ENCODE measurements around the gene DIPK1A. TPM values are rescaled to one million over a fixed set of nuclear protein-coding genes. Genes with fewer than 3 reads are reported as not detected.

Gene DIPK1A
- total and polyA plus RNA-seq, 10 donors, result 5.4 to 15.7 (median 9.9) TPM

DNA sequence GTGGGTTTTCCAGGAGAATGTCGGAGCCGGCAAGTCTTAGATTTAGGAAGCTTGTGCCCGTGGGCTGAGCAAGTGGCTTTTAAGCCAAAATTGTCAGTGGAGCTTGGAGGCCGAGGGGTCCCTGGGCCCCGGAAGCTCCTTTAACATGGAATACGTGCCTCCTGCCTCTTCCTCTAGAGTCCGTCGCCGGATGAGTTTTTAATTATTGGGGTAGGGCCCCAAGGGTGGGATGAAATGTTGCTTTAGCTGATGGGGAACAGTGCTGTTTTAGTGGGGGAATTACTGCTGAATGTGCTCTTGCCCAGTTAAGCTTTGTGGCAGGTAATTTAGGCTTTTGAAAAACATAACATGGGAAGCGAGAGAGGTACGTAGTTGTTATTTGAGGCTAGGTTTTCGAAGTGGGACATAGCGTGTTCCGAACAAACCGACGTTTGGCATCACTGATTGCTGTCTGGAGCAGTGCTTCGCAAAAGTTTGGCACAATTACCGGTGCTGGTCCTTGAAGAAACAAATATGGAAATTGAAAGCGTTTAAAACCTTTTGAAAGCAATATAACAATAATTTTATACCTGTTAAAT lies 128.6 kb downstream of the DIPK1A start:
- intact Hi-C loops (cut with DNase I; ENCODE audit: low total_unique reads), result no loop called here
- H3K4me1 ChIP-seq, result peaks cover 29 to 58% (median 57%) of the 10 kb centered on the region in 6 donors
- WGBS, 5 donors, result 0 to 1% (median 1%) methylated on average over 18 to 19 of the region's 19 CpGs

DNA sequence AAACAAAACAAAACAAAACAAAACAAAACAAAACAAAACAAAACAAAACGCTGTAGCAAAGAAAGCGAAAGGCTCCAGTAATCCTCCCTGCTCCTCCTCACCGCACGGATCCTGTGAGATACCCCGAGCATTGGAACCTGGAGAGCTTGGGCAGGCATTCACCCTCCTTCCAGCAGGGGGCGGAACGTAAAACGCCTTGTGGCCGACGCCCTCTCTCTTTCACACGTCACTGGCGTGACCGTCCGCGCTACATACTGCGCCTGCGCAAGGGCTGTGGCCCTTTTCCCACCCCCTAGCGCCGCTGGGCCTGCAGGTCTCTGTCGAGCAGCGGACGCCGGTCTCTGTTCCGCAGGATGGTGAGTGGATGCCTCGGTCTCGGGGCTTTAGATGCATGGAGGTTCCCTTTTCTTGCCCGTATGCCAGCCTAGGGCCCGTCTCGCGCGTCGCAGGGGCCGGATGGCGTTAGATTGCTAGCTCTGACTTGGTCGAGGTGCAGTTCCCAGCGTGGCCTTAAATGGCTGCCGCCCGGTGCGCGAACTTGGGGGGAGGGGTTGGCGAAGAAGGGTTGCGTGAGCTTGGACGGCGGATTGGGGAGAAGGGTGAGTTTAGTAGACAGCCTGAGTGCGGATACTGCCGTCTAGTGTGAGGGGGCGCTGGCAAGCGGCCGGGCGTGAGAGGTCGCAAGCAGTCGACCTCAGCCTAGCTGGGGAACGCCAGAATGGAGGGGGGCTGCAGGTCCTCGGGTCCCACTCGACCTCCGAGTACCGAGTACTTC lies 129.3 kb downstream of the DIPK1A start, which contains the start of gene RPL5:
TSS of gene RPL5 (plus strand) at position 279 of the 775 bp plus-strand sequence. CDS start at position 354, 75 bp downstream.
- Histone ChIP-seq H3K27ac (peak within 1 kb of the TSS; percentile 87 to 97 (median 94)), H3K27me3 (replicated peaks in 1 of 7) (no peaks in the 10 kb centered on the region), H3K4me3 (peak within 1 kb of the TSS; percentile 69 to 99 (median 86)), H3K9me3 (no peaks in the 10 kb centered on the region), H3K36me3 (peaks cover 0 to 38% (median 32%) of the 10 kb centered on the region in 6 donors), H3K4me1 (peaks cover 23 to 51% (median 50%) of the 10 kb centered on the region in 6 donors)
- TF ChIP-seq POLR2A (IDR thresholded peaks at IDR 0.05), result peak; percentile 7 to 84 (median 81)
- TF ChIP-seq, protein P1, sequence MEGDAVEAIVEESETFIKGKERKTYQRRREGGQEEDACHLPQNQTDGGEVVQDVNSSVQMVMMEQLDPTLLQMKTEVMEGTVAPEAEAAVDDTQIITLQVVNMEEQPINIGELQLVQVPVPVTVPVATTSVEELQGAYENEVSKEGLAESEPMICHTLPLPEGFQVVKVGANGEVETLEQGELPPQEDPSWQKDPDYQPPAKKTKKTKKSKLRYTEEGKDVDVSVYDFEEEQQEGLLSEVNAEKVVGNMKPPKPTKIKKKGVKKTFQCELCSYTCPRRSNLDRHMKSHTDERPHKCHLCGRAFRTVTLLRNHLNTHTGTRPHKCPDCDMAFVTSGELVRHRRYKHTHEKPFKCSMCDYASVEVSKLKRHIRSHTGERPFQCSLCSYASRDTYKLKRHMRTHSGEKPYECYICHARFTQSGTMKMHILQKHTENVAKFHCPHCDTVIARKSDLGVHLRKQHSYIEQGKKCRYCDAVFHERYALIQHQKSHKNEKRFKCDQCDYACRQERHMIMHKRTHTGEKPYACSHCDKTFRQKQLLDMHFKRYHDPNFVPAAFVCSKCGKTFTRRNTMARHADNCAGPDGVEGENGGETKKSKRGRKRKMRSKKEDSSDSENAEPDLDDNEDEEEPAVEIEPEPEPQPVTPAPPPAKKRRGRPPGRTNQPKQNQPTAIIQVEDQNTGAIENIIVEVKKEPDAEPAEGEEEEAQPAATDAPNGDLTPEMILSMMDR (IDR thresholded peaks at IDR 0.05 in 8 of 11, conservative IDR thresholded peaks at IDR 0.05 in 3 of 11), result peak; percentile 89 to 99 (median 98)
- peak; percentile 99 to 100 (median 100) for TF ChIP-seq POLR2AphosphoS5 (IDR thresholded peaks at IDR 0.05)
- peak; percentile 99 for DNase-seq
- WGBS, 5 donors, result 0 to 1% (median 1%) methylated on average over 51 to 57 of the region's 57 CpGs
- intact Hi-C loops (cut with DNase I; ENCODE audit: low total_unique reads), result no loop called here

More for the DNA sequence above, 128.6 kb downstream of the DIPK1A start:
- Histone ChIP-seq H3K4me3 (peak overlapping the region; percentile 69 to 99 (median 86)), H3K9me3 (no peaks in the 10 kb centered on the region), H3K36me3 (peaks cover 0 to 45% (median 38%) of the 10 kb centered on the region in 6 donors), H3K27ac (peak overlapping the region; percentile 87 to 97 (median 94)), H3K27me3 (replicated peaks in 1 of 7) (no peaks in the 10 kb centered on the region)
- no peak for DNase-seq
- TF ChIP-seq POLR2A (IDR thresholded peaks at IDR 0.05), result no peak
- TF ChIP-seq, protein P1 (IDR thresholded peaks at IDR 0.05 in 8 of 11, conservative IDR thresholded peaks at IDR 0.05 in 3 of 11), result no peak
- TF ChIP-seq POLR2AphosphoS5 (IDR thresholded peaks at IDR 0.05), result no peak

DNA sequence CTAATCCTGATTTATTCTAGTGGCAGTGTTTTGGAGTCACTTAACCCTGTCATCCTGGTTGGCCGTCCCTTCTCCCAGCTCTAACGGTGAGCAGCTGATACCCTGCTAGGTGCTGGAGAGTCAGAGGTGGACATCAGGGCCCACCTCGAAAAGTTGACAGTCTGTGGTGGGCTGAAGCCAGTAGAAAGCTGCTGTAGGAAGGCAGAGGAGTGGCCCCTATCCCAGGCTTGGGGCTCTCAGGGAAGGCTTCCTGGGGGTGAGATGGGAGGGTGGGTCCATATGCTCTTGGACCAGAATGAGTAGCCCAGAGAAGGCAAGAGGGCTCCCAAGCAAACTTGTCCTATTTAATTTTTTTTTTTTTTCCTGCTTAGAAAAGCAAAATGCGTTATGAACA lies 129.9 kb downstream of the DIPK1A start:
- DNase-seq, result peak; percentile 81
- 55 to 67% (median 59%) methylated on average over 4 of the region's 4 CpGs for WGBS, 5 donors
- TF ChIP-seq, protein P1 (IDR thresholded peaks at IDR 0.05 in 8 of 11, conservative IDR thresholded peaks at IDR 0.05 in 3 of 11), result no peak
- TF ChIP-seq POLR2AphosphoS5 (IDR thresholded peaks at IDR 0.05) (no peak), POLR2A (IDR thresholded peaks at IDR 0.05) (no peak)
- no peaks in the 10 kb centered on the region for H3K27me3 ChIP-seq (replicated peaks in 1 of 7)
- H3K4me1 ChIP-seq, result peaks cover 23 to 46% (median 44%) of the 10 kb centered on the region in 6 donors
- H3K27ac ChIP-seq, result peak overlapping the region in 4 of 8 donors; percentile 94 to 97 (median 95)
- peak overlapping the region in 2 of 8 donors; percentile 88 to 99 for H3K4me3 ChIP-seq
- H3K9me3 ChIP-seq, result no peaks in the 10 kb centered on the region
- intact Hi-C loops (cut with DNase I; ENCODE audit: low total_unique reads), result no loop called here
- H3K36me3 ChIP-seq, result peaks cover 0 to 32% (median 27%) of the 10 kb centered on the region in 6 donors

DNA sequence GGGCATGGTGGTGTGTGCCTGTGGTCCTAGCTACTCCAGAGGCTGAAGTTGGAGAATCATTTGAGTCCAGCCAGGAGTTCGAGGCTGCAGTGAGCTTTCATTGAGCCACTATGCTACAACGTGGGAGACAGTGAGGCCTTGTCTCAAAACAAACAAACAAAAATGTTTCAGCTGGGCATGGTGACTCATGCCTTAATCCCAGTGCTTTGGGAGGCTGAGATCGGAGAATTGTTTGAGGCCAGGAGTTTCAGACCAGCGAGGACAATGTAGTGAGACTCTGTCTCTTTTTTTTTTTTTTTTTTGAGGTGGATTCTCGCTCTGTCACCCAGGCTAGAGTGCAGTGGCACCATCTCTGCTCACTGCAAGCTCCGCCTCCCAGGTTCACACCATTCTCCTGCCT lies 134.5 kb downstream of the DIPK1A start:
- H3K9me3 ChIP-seq, result no peaks in the 10 kb centered on the region
- H3K4me3 ChIP-seq, result no peak overlapping the region
- TF ChIP-seq POLR2AphosphoS5 (IDR thresholded peaks at IDR 0.05) (no peak), POLR2A (IDR thresholded peaks at IDR 0.05) (no peak)
- TF ChIP-seq, protein P1 (IDR thresholded peaks at IDR 0.05 in 8 of 11, conservative IDR thresholded peaks at IDR 0.05 in 3 of 11), result no peak
- intact Hi-C loops (cut with DNase I; ENCODE audit: low total_unique reads), result no loop called here
- peaks cover 0 to 11% (median 5%) of the 10 kb centered on the region in 6 donors for H3K4me1 ChIP-seq
- WGBS, 5 donors, result 79 to 90% (median 88%) methylated on average over 6 of the region's 6 CpGs; no CpG with 5 or more reads in 1 of the 5 donors
- no peaks in the 10 kb centered on the region for H3K36me3 ChIP-seq
- no peak for DNase-seq
- H3K27me3 ChIP-seq (replicated peaks in 1 of 7), result no peaks in the 10 kb centered on the region
- H3K27ac ChIP-seq, result no peak overlapping the region

All from spleen (tissue), 11 donors.